ENCODE results near the gene DYSF.

DNA sequence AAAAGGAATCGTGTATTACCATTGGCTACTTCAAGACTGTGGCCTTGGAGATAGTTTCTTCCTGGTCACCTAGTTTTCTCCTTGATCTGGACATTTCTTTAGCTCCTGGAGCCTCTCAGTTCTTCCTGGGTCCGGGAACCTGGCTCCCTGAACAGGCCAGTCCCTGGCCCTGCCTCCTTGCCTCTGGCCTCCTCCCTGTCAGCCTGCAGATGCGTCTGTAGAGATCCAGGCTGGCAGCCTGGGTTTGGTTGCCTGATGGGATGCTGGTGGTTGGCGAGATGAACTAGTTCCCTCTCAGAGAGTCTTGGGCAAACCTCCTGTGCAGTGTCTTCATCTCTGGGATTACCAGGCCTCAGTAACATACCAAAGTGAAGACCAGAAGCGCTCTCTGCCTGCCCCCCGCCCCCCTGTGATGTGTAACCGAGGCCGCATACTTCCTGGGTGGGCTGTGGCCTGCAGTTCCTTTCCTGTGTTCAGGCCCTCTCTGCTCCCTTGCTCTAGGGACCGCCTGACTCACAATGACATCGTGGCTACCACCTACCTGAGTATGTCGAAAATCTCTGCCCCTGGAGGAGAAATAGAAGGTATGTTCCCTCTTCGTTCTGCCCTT is 85.4 kb downstream of the DYSF start:
- TF ChIP-seq POLR2A (IDR thresholded peaks at IDR 0.05), result no peak
- TF ChIP-seq, protein P1, sequence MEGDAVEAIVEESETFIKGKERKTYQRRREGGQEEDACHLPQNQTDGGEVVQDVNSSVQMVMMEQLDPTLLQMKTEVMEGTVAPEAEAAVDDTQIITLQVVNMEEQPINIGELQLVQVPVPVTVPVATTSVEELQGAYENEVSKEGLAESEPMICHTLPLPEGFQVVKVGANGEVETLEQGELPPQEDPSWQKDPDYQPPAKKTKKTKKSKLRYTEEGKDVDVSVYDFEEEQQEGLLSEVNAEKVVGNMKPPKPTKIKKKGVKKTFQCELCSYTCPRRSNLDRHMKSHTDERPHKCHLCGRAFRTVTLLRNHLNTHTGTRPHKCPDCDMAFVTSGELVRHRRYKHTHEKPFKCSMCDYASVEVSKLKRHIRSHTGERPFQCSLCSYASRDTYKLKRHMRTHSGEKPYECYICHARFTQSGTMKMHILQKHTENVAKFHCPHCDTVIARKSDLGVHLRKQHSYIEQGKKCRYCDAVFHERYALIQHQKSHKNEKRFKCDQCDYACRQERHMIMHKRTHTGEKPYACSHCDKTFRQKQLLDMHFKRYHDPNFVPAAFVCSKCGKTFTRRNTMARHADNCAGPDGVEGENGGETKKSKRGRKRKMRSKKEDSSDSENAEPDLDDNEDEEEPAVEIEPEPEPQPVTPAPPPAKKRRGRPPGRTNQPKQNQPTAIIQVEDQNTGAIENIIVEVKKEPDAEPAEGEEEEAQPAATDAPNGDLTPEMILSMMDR (IDR thresholded peaks at IDR 0.05), result no peak

All from lower leg skin (tissue), 3 donors.